ENCODE data around the gene CTIF.

The CTIF gene

GRCh38 chr18:48815581-48816324 is 276.9 kb downstream of the CTIF start:
- no peak for DNase-seq (ENCODE audit: low read depth, low spot score)

GRCh38 chr18:48816554-48816953 is 277.7 kb downstream of the CTIF start:
- no peak for DNase-seq (ENCODE audit: low read depth, low spot score)

- no peak for DNase-seq (ENCODE audit: low read depth, low spot score)
Measured at GRCh38 chr18:48817021-48817461, 278.2 kb downstream of the CTIF start.

- no peak for DNase-seq (ENCODE audit: low read depth, low spot score)
Measured at GRCh38 chr18:48818329-48819254, 279.8 kb downstream of the CTIF start.

GRCh38 chr18:48819276-48819675 is 280.4 kb downstream of the CTIF start:
- no peak for DNase-seq (ENCODE audit: low read depth, low spot score)

- no peak for DNase-seq (ENCODE audit: low read depth, low spot score)
Measured at GRCh38 chr18:48819781-48820482, 281.1 kb downstream of the CTIF start.

GRCh38 chr18:48820483-48821250 is 281.8 kb downstream of the CTIF start:
- DNase-seq (ENCODE audit: low read depth, low spot score): no peak

- DNase-seq (ENCODE audit: low read depth, low spot score): no peak
Measured at GRCh38 chr18:48821251-48821590, 282.4 kb downstream of the CTIF start.

- no peak for DNase-seq (ENCODE audit: low read depth, low spot score)
Measured at GRCh38 chr18:48821845-48822244, 283.0 kb downstream of the CTIF start.

GRCh38 chr18:48824231-48824970 is 285.6 kb downstream of the CTIF start:
- DNase-seq (ENCODE audit: low read depth, low spot score): no peak

- DNase-seq (ENCODE audit: low read depth, low spot score): no peak
Measured at GRCh38 chr18:48825101-48825745, 286.4 kb downstream of the CTIF start.

- DNase-seq (ENCODE audit: low read depth, low spot score): no peak
Measured at GRCh38 chr18:48826271-48826670, 287.4 kb downstream of the CTIF start.

GRCh38 chr18:48826806-48827205 is 288.0 kb downstream of the CTIF start:
- no peak for DNase-seq (ENCODE audit: low read depth, low spot score)

- DNase-seq (ENCODE audit: low read depth, low spot score): no peak
Measured at GRCh38 chr18:48827291-48828193, 288.7 kb downstream of the CTIF start.

GRCh38 chr18:48828194-48828545 is 289.3 kb downstream of the CTIF start:
- no peak for DNase-seq (ENCODE audit: low read depth, low spot score)

GRCh38 chr18:48828691-48829442 is 290.0 kb downstream of the CTIF start:
- no peak for DNase-seq (ENCODE audit: low read depth, low spot score)

GRCh38 chr18:48829443-48830149 is 290.8 kb downstream of the CTIF start:
- DNase-seq (ENCODE audit: low read depth, low spot score): no peak

Measured in smooth muscle cell of the brain vasculature (primary cell).